ENCODE measurements around the gene PTTG1IP. TPM values are rescaled to one million over a fixed set of nuclear protein-coding genes. Genes with fewer than 3 reads are reported as not detected.

Gene PTTG1IP
- total RNA-seq, 1 experiment from 2014 or later = 330 TPM

GRCh38 chr21:44898011-44898488 lies 24.6 kb upstream of the PTTG1IP start:
- no peak for DNase-seq
- H3K4me3 ChIP-seq (ENCODE audit: low read length) = no peak overlapping the region
- ChIA-PET CTCF (no interaction called here), POLR2A (ENCODE audit: unreplicated experiment) (interaction anchor here (0.5 kb wide), 1 partner anchor 38 kb away, joined by 11 read pairs; no protein-coding TSS in a partner anchor)
- no peak overlapping the region for H3K4me2 ChIP-seq (ENCODE audit: low read length)
- intact Hi-C loops (cut with micrococcal nuclease) = no loop called here
- TF ChIP-seq EZH2phosphoT487 (IDR thresholded peaks at IDR 0.05; ENCODE audit: borderline replicate concordance, low read length) (no peak), EZH2 (IDR thresholded peaks at IDR 0.05; ENCODE audit: low read length, unreplicated experiment) (no peak)
- TF ChIP-seq, protein P1, sequence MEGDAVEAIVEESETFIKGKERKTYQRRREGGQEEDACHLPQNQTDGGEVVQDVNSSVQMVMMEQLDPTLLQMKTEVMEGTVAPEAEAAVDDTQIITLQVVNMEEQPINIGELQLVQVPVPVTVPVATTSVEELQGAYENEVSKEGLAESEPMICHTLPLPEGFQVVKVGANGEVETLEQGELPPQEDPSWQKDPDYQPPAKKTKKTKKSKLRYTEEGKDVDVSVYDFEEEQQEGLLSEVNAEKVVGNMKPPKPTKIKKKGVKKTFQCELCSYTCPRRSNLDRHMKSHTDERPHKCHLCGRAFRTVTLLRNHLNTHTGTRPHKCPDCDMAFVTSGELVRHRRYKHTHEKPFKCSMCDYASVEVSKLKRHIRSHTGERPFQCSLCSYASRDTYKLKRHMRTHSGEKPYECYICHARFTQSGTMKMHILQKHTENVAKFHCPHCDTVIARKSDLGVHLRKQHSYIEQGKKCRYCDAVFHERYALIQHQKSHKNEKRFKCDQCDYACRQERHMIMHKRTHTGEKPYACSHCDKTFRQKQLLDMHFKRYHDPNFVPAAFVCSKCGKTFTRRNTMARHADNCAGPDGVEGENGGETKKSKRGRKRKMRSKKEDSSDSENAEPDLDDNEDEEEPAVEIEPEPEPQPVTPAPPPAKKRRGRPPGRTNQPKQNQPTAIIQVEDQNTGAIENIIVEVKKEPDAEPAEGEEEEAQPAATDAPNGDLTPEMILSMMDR (conservative IDR thresholded peaks at IDR 0.05; ENCODE audit: low read depth, low read length) = no peak
- no peaks in the 10 kb centered on the region for H3K9me2 ChIP-seq (replicated peaks; ENCODE audit: low read length)
- no peaks in the 10 kb centered on the region for H3K79me2 ChIP-seq (ENCODE audit: low read length)
- H4K20me1 ChIP-seq (ENCODE audit: low read length) = no peaks in the 10 kb centered on the region
- no peak overlapping the region for H3K9ac ChIP-seq (ENCODE audit: low read length)
- no TSS peak for BruUV-seq (replicated peaks)
- ATAC-seq = no peak
- H2AFZ ChIP-seq (ENCODE audit: low read length) = no peak overlapping the region
- no peaks in the 10 kb centered on the region for H3K4me1 ChIP-seq (ENCODE audit: insufficient read depth, low read length)
- no peaks in the 10 kb centered on the region for H3K9me3 ChIP-seq (ENCODE audit: low read length)
- H3K36me3 ChIP-seq (ENCODE audit: low read depth, low read length) = peaks cover 14% of the 10 kb centered on the region
- peaks cover 6% of the 10 kb centered on the region for H3F3A ChIP-seq (ENCODE audit: low read length, unreplicated experiment)
- H3K27ac ChIP-seq (ENCODE audit: low read length) = no peak overlapping the region
- no peaks in the 10 kb centered on the region for H3K27me3 ChIP-seq (ENCODE audit: low read length)

- H3K9me2 ChIP-seq (replicated peaks; ENCODE audit: low read length) = no peaks in the 10 kb centered on the region
- H4K20me1 ChIP-seq (ENCODE audit: low read length) = no peaks in the 10 kb centered on the region
- no TSS peak for BruUV-seq (replicated peaks)
- peaks cover 9% of the 10 kb centered on the region for H3K36me3 ChIP-seq (ENCODE audit: low read depth, low read length)
- no peak overlapping the region for H3K27ac ChIP-seq (ENCODE audit: low read length)
- POLR2A ChIA-PET (ENCODE audit: unreplicated experiment) = interaction anchor here (0.5 kb wide), 1 partner anchor 39 kb away, joined by 11 read pairs; no protein-coding TSS in a partner anchor
- no peak overlapping the region for H2AFZ ChIP-seq (ENCODE audit: low read length)
- ATAC-seq (no peak), DNase-seq (no peak)
- no peak overlapping the region for H3K9ac ChIP-seq (ENCODE audit: low read length)
- H3K27me3 ChIP-seq (ENCODE audit: low read length) = no peaks in the 10 kb centered on the region
- TF ChIP-seq EZH2 (IDR thresholded peaks at IDR 0.05; ENCODE audit: low read length, unreplicated experiment) = no peak
- TF ChIP-seq, protein P1 (conservative IDR thresholded peaks at IDR 0.05; ENCODE audit: low read depth, low read length) = no peak
- no peak for TF ChIP-seq EZH2phosphoT487 (IDR thresholded peaks at IDR 0.05; ENCODE audit: borderline replicate concordance, low read length)
- H3K79me2 ChIP-seq (ENCODE audit: low read length) = no peaks in the 10 kb centered on the region
- no peak overlapping the region for H3K4me2 ChIP-seq (ENCODE audit: low read length)
- CTCF ChIA-PET = no interaction called here
- no peaks in the 10 kb centered on the region for H3K4me1 ChIP-seq (ENCODE audit: insufficient read depth, low read length)
- H3F3A ChIP-seq (ENCODE audit: low read length, unreplicated experiment) = peaks cover 4% of the 10 kb centered on the region
- H3K4me3 ChIP-seq (ENCODE audit: low read length) = no peak overlapping the region
- intact Hi-C loops (cut with micrococcal nuclease) = no loop called here
- H3K9me3 ChIP-seq (ENCODE audit: low read length) = no peaks in the 10 kb centered on the region
Observed at GRCh38 chr21:44897326-44898010, 24.0 kb upstream of the PTTG1IP start.
